ENCODE results near the gene LY6G6F. TPM values are rescaled to one million over a fixed set of nuclear protein-coding genes. Genes with fewer than 3 reads are reported as not detected.
A peak's percentile ranks its signal among the peaks of the same experiment; 100 is the strongest.

Gene LY6G6F
- total RNA-seq, 1 donor from 2014 or later = not detected

DNA sequence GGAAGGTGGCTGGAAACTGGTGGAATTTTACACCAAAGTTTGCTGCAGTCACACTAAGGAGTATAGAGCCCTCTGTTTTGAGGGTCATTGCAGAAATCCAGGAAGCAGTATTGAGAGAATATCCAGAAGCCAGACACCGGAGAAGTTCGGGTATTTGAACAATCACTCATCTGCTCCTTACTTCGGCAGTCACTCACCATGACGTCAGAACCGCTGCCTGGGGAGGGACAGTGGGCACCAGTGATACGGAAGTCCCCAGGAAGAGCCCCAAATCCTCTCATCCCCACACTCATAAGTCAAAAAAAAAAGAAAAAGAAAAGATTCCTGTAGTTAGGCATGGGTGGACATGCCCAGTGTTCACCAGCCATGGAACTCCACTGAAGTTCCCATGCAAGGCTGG is 29.8 kb upstream of the LY6G6F start:
- no peak for TF ChIP-seq EZH2 (IDR thresholded peaks at IDR 0.05; ENCODE audit: insufficient read depth, low read length)
- no peak for TF ChIP-seq CTCF (IDR thresholded peaks at IDR 0.05; ENCODE audit: insufficient read depth, low read depth, low read length)
- Histone ChIP-seq H3K27me3 (ENCODE audit: insufficient read depth, low read length) (no peaks in the 10 kb centered on the region), H3K4me2 (ENCODE audit: low read length) (no peak overlapping the region), H3K4me3 (ENCODE audit: insufficient read depth, low read depth, low read length) (no peak overlapping the region), H3K9me3 (ENCODE audit: insufficient read depth, low read depth, low read length) (no peaks in the 10 kb centered on the region), H3K36me3 (ENCODE audit: insufficient read depth, low read length) (peaks cover 9% of the 10 kb centered on the region), H4K20me1 (ENCODE audit: insufficient read depth, low read length) (peaks cover 7% of the 10 kb centered on the region), H3K79me2 (ENCODE audit: insufficient read depth, low read length) (no peaks in the 10 kb centered on the region), H3K4me1 (ENCODE audit: insufficient read depth, low read length) (peaks cover 11% of the 10 kb centered on the region), H3K27ac (ENCODE audit: low read depth, low read length) (no peak overlapping the region), H3K9ac (ENCODE audit: low read length) (no peak overlapping the region), H2AFZ (ENCODE audit: low read depth, low read length) (no peak overlapping the region)
- Mint-ChIP-seq H3K27ac (ENCODE audit: unreplicated experiment) (no peak overlapping the region), H3K27me3 (ENCODE audit: low read depth, unreplicated experiment) (peaks cover 3% of the 10 kb centered on the region), H3K4me3 (ENCODE audit: unreplicated experiment) (no peak overlapping the region), H3K4me1 (ENCODE audit: low read depth, unreplicated experiment) (peaks cover 7% of the 10 kb centered on the region), H3K9me3 (ENCODE audit: unreplicated experiment) (no peaks in the 10 kb centered on the region), H3K36me3 (ENCODE audit: low read depth, unreplicated experiment) (peaks cover 7% of the 10 kb centered on the region)
- FAIRE-seq = no peak
- no peak for DNase-seq (ENCODE audit: low read depth)

DNA sequence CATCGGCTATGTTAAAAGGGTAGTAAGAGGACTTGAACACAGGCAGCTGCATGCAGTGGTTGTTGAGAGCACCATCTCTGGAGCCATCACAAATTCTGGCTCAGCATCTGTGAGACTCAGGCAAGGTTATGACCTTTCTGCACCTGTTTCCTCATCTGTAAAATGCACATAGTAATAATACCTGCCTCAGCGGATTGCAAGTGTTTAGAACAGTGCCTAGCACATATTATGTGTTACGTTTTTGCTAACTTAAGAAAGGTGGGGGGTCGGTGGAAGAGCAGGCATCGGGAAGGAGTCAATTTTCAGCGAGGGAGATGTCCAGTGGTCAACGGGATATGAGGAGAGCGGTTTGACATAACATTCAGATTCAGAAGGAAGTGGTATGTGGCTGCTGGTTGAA is 28.7 kb upstream of the LY6G6F start:
- Mint-ChIP-seq H3K27ac (ENCODE audit: unreplicated experiment) (no peak overlapping the region), H3K36me3 (ENCODE audit: low read depth, unreplicated experiment) (no peaks in the 10 kb centered on the region), H3K9me3 (ENCODE audit: unreplicated experiment) (no peaks in the 10 kb centered on the region), H3K4me1 (ENCODE audit: low read depth, unreplicated experiment) (peaks cover 7% of the 10 kb centered on the region), H3K4me3 (ENCODE audit: unreplicated experiment) (no peak overlapping the region), H3K27me3 (ENCODE audit: low read depth, unreplicated experiment) (peaks cover 6% of the 10 kb centered on the region)
- no peaks in the 10 kb centered on the region for H4K20me1 ChIP-seq (ENCODE audit: insufficient read depth, low read length)
- no peak for TF ChIP-seq EZH2 (IDR thresholded peaks at IDR 0.05; ENCODE audit: insufficient read depth, low read length)
- TF ChIP-seq CTCF (IDR thresholded peaks at IDR 0.05; ENCODE audit: insufficient read depth, low read depth, low read length) = no peak
- H3K27me3 ChIP-seq (ENCODE audit: insufficient read depth, low read length) = no peaks in the 10 kb centered on the region
- H3K36me3 ChIP-seq (ENCODE audit: insufficient read depth, low read length) = peaks cover 3% of the 10 kb centered on the region
- DNase-seq (ENCODE audit: low read depth) (no peak), FAIRE-seq (no peak)
- H3K4me1 ChIP-seq (ENCODE audit: insufficient read depth, low read length) = peaks cover 11% of the 10 kb centered on the region
- H3K4me3 ChIP-seq (ENCODE audit: insufficient read depth, low read depth, low read length) = no peak overlapping the region
- H3K4me2 ChIP-seq (ENCODE audit: low read length) = no peak overlapping the region
- no peaks in the 10 kb centered on the region for H3K9me3 ChIP-seq (ENCODE audit: insufficient read depth, low read depth, low read length)
- no peak overlapping the region for H3K27ac ChIP-seq (ENCODE audit: low read depth, low read length)
- H3K9ac ChIP-seq (ENCODE audit: low read length) = no peak overlapping the region
- no peak overlapping the region for H2AFZ ChIP-seq (ENCODE audit: low read depth, low read length)
- H3K79me2 ChIP-seq (ENCODE audit: insufficient read depth, low read length) = no peaks in the 10 kb centered on the region

DNA sequence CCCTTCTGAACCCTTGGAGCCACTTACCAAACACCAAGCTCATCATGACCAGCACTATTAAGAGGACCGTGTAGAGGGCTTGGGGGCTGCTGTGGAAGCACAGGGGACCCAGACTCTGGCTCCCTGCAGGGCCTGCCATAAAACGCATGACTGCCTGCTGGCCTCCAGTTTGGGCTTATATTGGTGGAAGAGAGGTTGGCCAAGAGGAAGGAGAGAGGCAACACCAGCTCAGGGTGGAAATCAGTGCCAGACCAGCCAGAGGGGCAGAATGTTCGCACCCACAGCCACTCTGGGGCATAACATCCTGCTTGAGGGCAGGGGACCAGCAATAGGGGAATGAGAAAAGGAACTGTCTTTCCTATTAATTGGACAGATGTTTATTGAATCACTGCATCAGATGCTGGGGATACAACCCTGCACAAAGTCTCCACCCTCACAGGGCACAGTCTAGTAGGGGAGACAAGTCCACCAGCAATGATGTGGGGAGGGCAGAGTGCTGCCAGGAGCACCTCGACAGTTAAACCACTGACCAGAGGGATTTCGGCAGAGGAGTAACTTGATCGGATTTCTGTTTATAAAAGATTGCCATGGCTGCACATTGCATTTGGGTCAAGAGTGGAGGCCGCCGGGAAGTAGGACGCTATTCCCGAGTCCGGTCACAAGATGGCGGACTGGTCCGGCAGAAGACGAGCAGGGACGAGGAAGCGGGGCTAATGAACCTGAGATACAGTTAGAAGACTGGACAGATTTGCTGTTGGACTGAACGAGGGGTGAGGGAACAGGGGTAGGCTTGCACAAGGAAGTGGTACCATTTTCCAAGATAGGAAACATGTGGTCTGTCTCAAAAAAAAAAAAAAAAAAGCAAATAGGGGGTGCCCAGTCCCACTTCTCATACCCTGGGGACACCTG is 26.2 kb upstream of the LY6G6F start, which contains the start of gene LY6G5C:
Gene LY6G5C (minus strand): TSS at position 842 of the 909 bp plus-strand sequence. CDS start 694 bp downstream, at position 148.
- Histone ChIP-seq H3K9ac (ENCODE audit: low read length) (peak within 1 kb of the TSS; percentile 76), H3K4me3 (ENCODE audit: insufficient read depth, low read depth, low read length) (peak within 1 kb of the TSS; percentile 63), H3K79me2 (ENCODE audit: insufficient read depth, low read length) (no peaks in the 10 kb centered on the region), H3K4me2 (ENCODE audit: low read length) (peak within 1 kb of the TSS; percentile 96), H2AFZ (ENCODE audit: low read depth, low read length) (peak within 1 kb of the TSS; percentile 68), H4K20me1 (ENCODE audit: insufficient read depth, low read length) (no peaks in the 10 kb centered on the region), H3K27me3 (ENCODE audit: insufficient read depth, low read length) (no peaks in the 10 kb centered on the region), H3K36me3 (ENCODE audit: insufficient read depth, low read length) (peaks cover 3% of the 10 kb centered on the region), H3K4me1 (ENCODE audit: insufficient read depth, low read length) (peaks cover 11% of the 10 kb centered on the region), H3K27ac (ENCODE audit: low read depth, low read length) (peak within 1 kb of the TSS; percentile 39), H3K9me3 (ENCODE audit: insufficient read depth, low read depth, low read length) (no peaks in the 10 kb centered on the region)
- H3K9me3 Mint-ChIP-seq (ENCODE audit: unreplicated experiment) = no peaks in the 10 kb centered on the region
- FAIRE-seq (peak; percentile 29), DNase-seq (ENCODE audit: low read depth) (peak; percentile 77)
- H3K27me3 Mint-ChIP-seq (ENCODE audit: low read depth, unreplicated experiment) = peaks cover 12% of the 10 kb centered on the region
- peak within 1 kb of the TSS; percentile 51 for H3K4me3 Mint-ChIP-seq (ENCODE audit: unreplicated experiment)
- H3K4me1 Mint-ChIP-seq (ENCODE audit: low read depth, unreplicated experiment) = peaks cover 7% of the 10 kb centered on the region
- TF ChIP-seq CTCF (IDR thresholded peaks at IDR 0.05; ENCODE audit: insufficient read depth, low read depth, low read length) (peak; percentile 57), EZH2 (IDR thresholded peaks at IDR 0.05; ENCODE audit: insufficient read depth, low read length) (no peak)
- peaks cover 11% of the 10 kb centered on the region for H3K36me3 Mint-ChIP-seq (ENCODE audit: low read depth, unreplicated experiment)
- H3K27ac Mint-ChIP-seq (ENCODE audit: unreplicated experiment) = no peak within 1 kb of the TSS

Measured in astrocyte (in vitro differentiated cells and primary cell).